Measurements from ENCODE around the gene LYG2.

DNA sequence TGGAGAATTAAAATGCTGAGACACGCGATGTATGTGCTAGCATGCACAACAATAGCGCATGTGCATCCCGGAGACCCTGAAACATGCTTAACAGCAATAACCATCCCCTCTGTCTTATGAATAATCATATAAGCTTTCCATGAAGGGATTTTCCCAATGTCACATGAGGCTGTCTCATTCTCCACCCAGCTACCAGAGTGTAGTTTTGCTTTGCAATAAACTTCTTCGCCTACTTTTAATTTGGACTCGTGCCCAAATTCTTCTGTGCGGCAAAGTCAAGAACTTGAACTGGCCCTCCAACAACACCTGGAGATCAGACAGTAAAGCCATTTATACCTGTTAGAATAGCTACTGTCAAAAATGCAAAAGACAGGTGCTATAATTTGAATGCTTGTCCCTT lies 30.1 kb upstream of the LYG2 start:
- TF ChIP-seq ZNF274 (IDR thresholded peaks at IDR 0.05; ENCODE audit: low read depth, low read length) (no peak), YY1 (IDR thresholded peaks at IDR 0.05; ENCODE audit: insufficient read depth, insufficient read length) (no peak)

Data from NT2/D1 (cell line).